Measurements from ENCODE around the gene NR6A1.

Gene NR6A1

GRCh38 chr9:124788542-124789217 lies 17.6 kb upstream of the NR6A1 start:
- TF ChIP-seq, protein P1, sequence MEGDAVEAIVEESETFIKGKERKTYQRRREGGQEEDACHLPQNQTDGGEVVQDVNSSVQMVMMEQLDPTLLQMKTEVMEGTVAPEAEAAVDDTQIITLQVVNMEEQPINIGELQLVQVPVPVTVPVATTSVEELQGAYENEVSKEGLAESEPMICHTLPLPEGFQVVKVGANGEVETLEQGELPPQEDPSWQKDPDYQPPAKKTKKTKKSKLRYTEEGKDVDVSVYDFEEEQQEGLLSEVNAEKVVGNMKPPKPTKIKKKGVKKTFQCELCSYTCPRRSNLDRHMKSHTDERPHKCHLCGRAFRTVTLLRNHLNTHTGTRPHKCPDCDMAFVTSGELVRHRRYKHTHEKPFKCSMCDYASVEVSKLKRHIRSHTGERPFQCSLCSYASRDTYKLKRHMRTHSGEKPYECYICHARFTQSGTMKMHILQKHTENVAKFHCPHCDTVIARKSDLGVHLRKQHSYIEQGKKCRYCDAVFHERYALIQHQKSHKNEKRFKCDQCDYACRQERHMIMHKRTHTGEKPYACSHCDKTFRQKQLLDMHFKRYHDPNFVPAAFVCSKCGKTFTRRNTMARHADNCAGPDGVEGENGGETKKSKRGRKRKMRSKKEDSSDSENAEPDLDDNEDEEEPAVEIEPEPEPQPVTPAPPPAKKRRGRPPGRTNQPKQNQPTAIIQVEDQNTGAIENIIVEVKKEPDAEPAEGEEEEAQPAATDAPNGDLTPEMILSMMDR (IDR thresholded peaks at IDR 0.05; ENCODE audit: unreplicated experiment in 3 of 3): no peak
- Mint-ChIP-seq H3K4me3 (no peak overlapping the region), H3K36me3 (ENCODE audit: low read depth) (no peaks in the 10 kb centered on the region), H3K9me3 (no peaks in the 10 kb centered on the region), H3K4me1 (peaks cover 45% of the 10 kb centered on the region), H3K27ac (no peak overlapping the region), H3K27me3 (ENCODE audit: low read depth) (peaks cover 4% of the 10 kb centered on the region)

- TF ChIP-seq, protein P1 (IDR thresholded peaks at IDR 0.05; ENCODE audit: unreplicated experiment in 3 of 3): no peak
- Mint-ChIP-seq H3K4me1 (peaks cover 32% of the 10 kb centered on the region), H3K27ac (no peak overlapping the region), H3K9me3 (no peaks in the 10 kb centered on the region), H3K4me3 (no peak overlapping the region), H3K36me3 (ENCODE audit: low read depth) (no peaks in the 10 kb centered on the region), H3K27me3 (ENCODE audit: low read depth) (peaks cover 4% of the 10 kb centered on the region)
These were observed 15.9 kb upstream of the NR6A1 start for GRCh38 chr9:124786881-124787573.

DNA sequence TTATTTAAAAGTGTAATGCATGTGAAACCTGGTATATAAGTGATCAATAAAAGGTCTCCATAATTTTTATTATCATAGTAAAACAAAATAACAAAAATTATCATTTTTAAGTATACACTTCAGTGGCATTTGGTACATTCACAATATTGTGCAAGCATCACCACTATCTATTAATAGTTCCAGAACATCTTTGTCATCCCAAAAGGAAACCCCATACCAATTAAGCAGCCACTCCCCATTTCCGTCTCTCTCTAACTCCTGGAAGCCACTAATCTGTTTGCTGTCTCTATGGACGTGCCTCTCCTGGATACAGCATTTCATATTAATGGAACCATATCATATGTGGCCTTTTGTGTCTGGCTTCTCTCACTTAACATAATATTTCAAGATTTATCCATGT lies 13.4 kb upstream of the NR6A1 start:
- H3K4me1 Mint-ChIP-seq: peaks cover 39% of the 10 kb centered on the region
- H3K27me3 Mint-ChIP-seq (ENCODE audit: low read depth): peaks cover 7% of the 10 kb centered on the region
- H3K36me3 Mint-ChIP-seq (ENCODE audit: low read depth): no peaks in the 10 kb centered on the region
- H3K27ac Mint-ChIP-seq: peak overlapping the region; percentile 17 to 63 (median 44)
- TF ChIP-seq, protein P1 (IDR thresholded peaks at IDR 0.05; ENCODE audit: unreplicated experiment in 3 of 3): no peak
- H3K4me3 Mint-ChIP-seq: no peak overlapping the region
- H3K9me3 Mint-ChIP-seq: no peaks in the 10 kb centered on the region

DNA sequence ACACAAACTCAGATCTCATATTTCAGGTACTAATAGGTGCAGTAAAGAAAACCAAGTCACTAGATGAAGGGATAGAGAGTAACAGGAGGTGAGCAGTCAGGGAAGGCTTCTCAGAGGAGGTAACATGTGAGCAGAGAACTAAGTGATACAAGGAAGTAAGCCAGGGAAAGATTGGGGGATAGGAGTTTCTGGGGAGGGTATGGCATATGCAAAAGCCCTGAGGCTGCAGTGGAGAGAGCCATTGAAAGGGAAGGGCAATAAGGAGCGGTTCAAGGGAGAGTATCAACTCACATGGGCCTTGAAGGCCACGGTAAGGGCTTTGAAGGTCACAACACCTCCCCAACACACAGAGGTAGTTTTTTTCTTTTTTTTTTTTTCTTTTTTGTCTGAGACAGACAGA lies 12.7 kb upstream of the NR6A1 start:
- Mint-ChIP-seq H3K27me3 (ENCODE audit: low read depth) (peaks cover 7% of the 10 kb centered on the region), H3K4me1 (peaks cover 42% of the 10 kb centered on the region), H3K36me3 (ENCODE audit: low read depth) (no peaks in the 10 kb centered on the region), H3K4me3 (no peak overlapping the region), H3K9me3 (no peaks in the 10 kb centered on the region), H3K27ac (peak overlapping the region in 2 of 3 experiments; percentile 30 to 91)
- TF ChIP-seq, protein P1 (IDR thresholded peaks at IDR 0.05; ENCODE audit: unreplicated experiment in 3 of 3): no peak

- Mint-ChIP-seq H3K4me3 (no peak overlapping the region), H3K4me1 (peaks cover 46% of the 10 kb centered on the region), H3K9me3 (no peaks in the 10 kb centered on the region), H3K36me3 (ENCODE audit: low read depth) (no peaks in the 10 kb centered on the region), H3K27ac (peak overlapping the region; percentile 26 to 91 (median 60)), H3K27me3 (ENCODE audit: low read depth) (peaks cover 7% of the 10 kb centered on the region)
- TF ChIP-seq, protein P1 (IDR thresholded peaks at IDR 0.05; ENCODE audit: unreplicated experiment in 3 of 3): no peak
These were observed 11.8 kb upstream of the NR6A1 start for GRCh38 chr9:124782661-124783574.

Measured in nephron (organoid).